Measurements from ENCODE around the gene KCNN3. TPM values are rescaled to one million over a fixed set of nuclear protein-coding genes. Genes with fewer than 3 reads are reported as not detected.
A peak's percentile ranks its signal among the peaks of the same experiment; 100 is the strongest.

The KCNN3 gene
- total RNA-seq, 6 experiments from 2014 or later = not detected

GRCh38 chr1:154862907-154863306, 7.2 kb downstream of the KCNN3 start:
- no peaks in the 10 kb centered on the region for H3K36me3 Mint-ChIP-seq (ENCODE audit: low read depth)
- no peak for TF ChIP-seq CTCF (IDR thresholded peaks at IDR 0.05)
- peaks cover 55% of the 10 kb centered on the region for H3K4me1 Mint-ChIP-seq (ENCODE audit: low read depth)
- DNase-seq = no peak
- H3K9me3 Mint-ChIP-seq = no peaks in the 10 kb centered on the region
- no peak overlapping the region for H3K27ac Mint-ChIP-seq
- H3K4me3 Mint-ChIP-seq = no peak overlapping the region
- H3K27me3 Mint-ChIP-seq (ENCODE audit: insufficient read depth) = peaks cover 24% of the 10 kb centered on the region

GRCh38 chr1:154861607-154862094, 8.4 kb downstream of the KCNN3 start:
- no peaks in the 10 kb centered on the region for H3K9me3 Mint-ChIP-seq
- H3K4me3 Mint-ChIP-seq = peak overlapping the region; percentile 66
- peak; percentile 79 for DNase-seq
- no peaks in the 10 kb centered on the region for H3K36me3 Mint-ChIP-seq (ENCODE audit: low read depth)
- peaks cover 28% of the 10 kb centered on the region for H3K27me3 Mint-ChIP-seq (ENCODE audit: insufficient read depth)
- peak overlapping the region; percentile 89 for H3K27ac Mint-ChIP-seq
- TF ChIP-seq CTCF (IDR thresholded peaks at IDR 0.05) = no peak
- peaks cover 50% of the 10 kb centered on the region for H3K4me1 Mint-ChIP-seq (ENCODE audit: low read depth)

GRCh38 chr1:154860156-154860870, 9.8 kb downstream of the KCNN3 start:
- Mint-ChIP-seq H3K4me1 (ENCODE audit: low read depth) (peaks cover 41% of the 10 kb centered on the region), H3K9me3 (no peaks in the 10 kb centered on the region)

DNA sequence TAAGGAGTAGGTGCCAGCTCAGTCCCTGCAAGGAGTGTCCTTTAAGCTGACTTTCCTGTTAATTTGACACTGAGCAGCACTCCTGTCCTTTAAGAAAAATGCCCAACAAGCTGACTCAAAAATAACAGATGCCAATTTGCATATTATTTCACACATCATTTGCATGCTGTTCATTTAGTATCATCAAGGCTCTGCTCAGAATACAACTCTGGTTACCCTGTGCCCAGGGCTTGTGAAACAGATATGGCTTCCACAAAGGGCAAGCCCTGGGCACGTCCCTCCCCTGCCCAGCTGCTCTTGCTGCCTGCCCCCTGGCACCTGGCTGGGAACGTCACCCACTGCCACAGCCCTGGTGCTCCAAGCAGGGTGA, 10.3 kb downstream of the KCNN3 start:
- H3K27ac Mint-ChIP-seq = no peak overlapping the region
- no peak for TF ChIP-seq CTCF (IDR thresholded peaks at IDR 0.05)
- no peak overlapping the region for H3K4me3 Mint-ChIP-seq

More at GRCh38 chr1:154860156-154860870, 9.8 kb downstream of the KCNN3 start:
- H3K27me3 Mint-ChIP-seq (ENCODE audit: insufficient read depth) = peaks cover 25% of the 10 kb centered on the region
- H3K36me3 Mint-ChIP-seq (ENCODE audit: low read depth) = no peaks in the 10 kb centered on the region
- DNase-seq = no peak
- no peak for TF ChIP-seq CTCF (IDR thresholded peaks at IDR 0.05)
- peak overlapping the region; percentile 36; the same call in 1 of the 2 replicates for H3K27ac Mint-ChIP-seq
- H3K4me3 Mint-ChIP-seq = no peak overlapping the region

GRCh38 chr1:154859151-154859785, 10.8 kb downstream of the KCNN3 start:
- Mint-ChIP-seq H3K27ac (no peak overlapping the region), H3K4me1 (ENCODE audit: low read depth) (peaks cover 40% of the 10 kb centered on the region), H3K27me3 (ENCODE audit: insufficient read depth) (peaks cover 18% of the 10 kb centered on the region), H3K4me3 (no peak overlapping the region), H3K9me3 (no peaks in the 10 kb centered on the region), H3K36me3 (ENCODE audit: low read depth) (no peaks in the 10 kb centered on the region)
- no peak for TF ChIP-seq CTCF (IDR thresholded peaks at IDR 0.05)
- no peak for DNase-seq

More for the DNA sequence above, 10.3 kb downstream of the KCNN3 start:
- no peaks in the 10 kb centered on the region for H3K36me3 Mint-ChIP-seq (ENCODE audit: low read depth)
- H3K4me1 Mint-ChIP-seq (ENCODE audit: low read depth) = peaks cover 41% of the 10 kb centered on the region
- no peaks in the 10 kb centered on the region for H3K9me3 Mint-ChIP-seq
- H3K27me3 Mint-ChIP-seq (ENCODE audit: insufficient read depth) = peaks cover 21% of the 10 kb centered on the region
- no peak for DNase-seq
